Mammary epithelial cell (primary cell): ENCODE measurements around the gene CLEC16A.

ENCODE experiments used
- EZH2 ChIP-seq: IDR thresholded peaks from 2 replicates; pipeline ENCODE4 v1.6.1; 2012; ENCODE audit warnings: low read length, inconsistent platforms, borderline replicate concordance
- TF ChIP-seq, protein P1 (sequence below), 2 donors: IDR thresholded peaks in 1 of 2; conservative IDR thresholded peaks in 1 of 2; 2 replicates each; pipeline ENCODE4 v1.5.1; 2011 to 2012; ENCODE audit warnings: inconsistent platforms in 2 of 2, low read length in 2 of 2, mild to moderate bottlenecking in 2 of 2, control low read depth in 1 of 2, low read depth in 1 of 2; ENCODE audit not compliant: insufficient read depth in 1 of 2; ENCODE audit errors: extremely low read depth in 1 of 2

DNA sequence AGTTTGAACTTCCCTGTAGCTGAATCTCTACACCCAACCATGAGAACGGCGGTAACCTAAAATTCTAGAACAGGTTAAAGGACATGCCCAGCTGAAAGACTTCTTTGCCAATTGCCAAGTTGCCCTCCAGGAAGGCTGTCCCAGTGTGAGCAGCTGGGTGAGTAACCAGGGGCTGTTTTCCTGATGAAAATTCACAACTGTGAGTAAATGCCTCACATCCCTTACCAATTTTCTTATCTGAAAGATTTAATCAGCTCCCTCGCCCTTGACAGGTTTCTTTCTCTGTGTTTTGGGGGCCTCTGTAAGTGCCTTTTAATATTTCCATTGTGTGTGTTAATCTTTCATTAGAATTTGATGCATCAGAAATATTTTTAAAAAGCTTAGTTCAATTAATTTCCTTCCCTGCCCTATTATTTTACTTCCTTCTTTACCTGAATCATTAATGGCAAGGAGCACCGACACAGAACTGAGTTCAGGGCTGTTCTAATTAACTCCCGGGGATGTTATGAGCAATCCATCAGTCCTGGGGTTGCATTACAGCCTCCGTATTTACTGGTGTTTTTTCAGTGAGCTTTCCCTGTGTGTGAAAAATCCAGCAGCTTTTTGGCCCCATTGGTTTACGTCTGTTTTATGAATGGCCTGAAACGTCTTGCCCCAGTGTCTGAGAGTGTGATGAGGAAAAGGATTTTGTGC is 152.9 kb downstream of the CLEC16A start:
- TF ChIP-seq, protein P1, sequence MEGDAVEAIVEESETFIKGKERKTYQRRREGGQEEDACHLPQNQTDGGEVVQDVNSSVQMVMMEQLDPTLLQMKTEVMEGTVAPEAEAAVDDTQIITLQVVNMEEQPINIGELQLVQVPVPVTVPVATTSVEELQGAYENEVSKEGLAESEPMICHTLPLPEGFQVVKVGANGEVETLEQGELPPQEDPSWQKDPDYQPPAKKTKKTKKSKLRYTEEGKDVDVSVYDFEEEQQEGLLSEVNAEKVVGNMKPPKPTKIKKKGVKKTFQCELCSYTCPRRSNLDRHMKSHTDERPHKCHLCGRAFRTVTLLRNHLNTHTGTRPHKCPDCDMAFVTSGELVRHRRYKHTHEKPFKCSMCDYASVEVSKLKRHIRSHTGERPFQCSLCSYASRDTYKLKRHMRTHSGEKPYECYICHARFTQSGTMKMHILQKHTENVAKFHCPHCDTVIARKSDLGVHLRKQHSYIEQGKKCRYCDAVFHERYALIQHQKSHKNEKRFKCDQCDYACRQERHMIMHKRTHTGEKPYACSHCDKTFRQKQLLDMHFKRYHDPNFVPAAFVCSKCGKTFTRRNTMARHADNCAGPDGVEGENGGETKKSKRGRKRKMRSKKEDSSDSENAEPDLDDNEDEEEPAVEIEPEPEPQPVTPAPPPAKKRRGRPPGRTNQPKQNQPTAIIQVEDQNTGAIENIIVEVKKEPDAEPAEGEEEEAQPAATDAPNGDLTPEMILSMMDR (conservative IDR thresholded peaks at IDR 0.05 in 1 of 2, IDR thresholded peaks at IDR 0.05 in 1 of 2; ENCODE audit: extremely low read depth in 1 of 2, insufficient read depth in 1 of 2, low read depth in 1 of 2, low read length in 2 of 2): no peak
- TF ChIP-seq EZH2: no peak
